Liver (tissue), 3 donors: ENCODE measurements around the gene MFAP3L.

Experiments used
- CTCF ChIP-seq: fragments of 150-350 bp; IDR thresholded peaks from 2 replicates; pipeline ENCODE4 v1.5.1; 2017; ENCODE audit warnings: improper control_type of control experiment, low read depth, low read length; ENCODE audit not compliant: missing input control
- EGR1 ChIP-seq, 2 donors: IDR thresholded peaks; 2 replicates each; pipeline ENCODE4 v1.6.1; 2016 to 2018; ENCODE audit warnings: antibody characterized with exemption in 2 of 2, low read depth in 2 of 2
- GABPA ChIP-seq, 2 donors: IDR thresholded peaks in 1 of 2; conservative IDR thresholded peaks in 1 of 2; 2 replicates each; pipeline ENCODE4 v1.6.1; 2016; ENCODE audit warnings: antibody characterized with exemption in 2 of 2, mild to moderate bottlenecking in 1 of 2, moderate library complexity in 1 of 2
- HNF4A ChIP-seq, 2 donors: conservative IDR thresholded peaks; 2 replicates each; pipeline ENCODE4 v1.6.1; 2016; ENCODE audit warnings: antibody characterized with exemption in 2 of 2, mild to moderate bottlenecking in 2 of 2
- JUND ChIP-seq, 2 donors: IDR thresholded peaks; 2 replicates each; pipeline ENCODE4 v1.6.1; 2016; ENCODE audit warnings: antibody characterized with exemption in 2 of 2
- MAX ChIP-seq: IDR thresholded peaks from 2 replicates; pipeline ENCODE4 v1.6.1; 2016; ENCODE audit warnings: antibody characterized with exemption
- NR2F2 ChIP-seq: IDR thresholded peaks from 2 replicates; pipeline ENCODE4 v1.6.1; 2016; ENCODE audit warnings: antibody characterized with exemption
- RAD21 ChIP-seq, 2 donors: IDR thresholded peaks; 2 replicates each; pipeline ENCODE4 v1.6.1; 2016; ENCODE audit warnings: antibody characterized with exemption in 2 of 2, mild to moderate bottlenecking in 2 of 2
- REST ChIP-seq: IDR thresholded peaks from 2 replicates; pipeline ENCODE4 v1.6.1; 2016; ENCODE audit warnings: antibody characterized with exemption, mild to moderate bottlenecking
- SP1 ChIP-seq: IDR thresholded peaks from 2 replicates; pipeline ENCODE4 v1.6.1; 2018; ENCODE audit warnings: antibody characterized with exemption, mild to moderate bottlenecking
- TAF1 ChIP-seq: conservative IDR thresholded peaks from 2 replicates; pipeline ENCODE4 v1.6.1; 2016; ENCODE audit warnings: antibody characterized with exemption, mild to moderate bottlenecking
- YY1 ChIP-seq: IDR thresholded peaks from 2 replicates; pipeline ENCODE4 v1.6.1; 2016; ENCODE audit warnings: antibody characterized with exemption, mild to moderate bottlenecking
- ZBTB33 ChIP-seq: IDR thresholded peaks from 2 replicates; pipeline ENCODE4 v1.6.1; 2016; ENCODE audit warnings: antibody characterized with exemption
- donor health status: healthy.
- donor health status: healthy.

GRCh38 chr4:169998981-169999380 lies 27.2 kb downstream of the MFAP3L start:
- TF ChIP-seq SP1, result no peak
- no peak for TF ChIP-seq GABPA (IDR thresholded peaks at IDR 0.05 in 1 of 2, conservative IDR thresholded peaks at IDR 0.05 in 1 of 2)
- TF ChIP-seq CTCF, result no peak
- no peak for TF ChIP-seq HNF4A (conservative IDR thresholded peaks at IDR 0.05)
- no peak for TF ChIP-seq YY1
- TF ChIP-seq RAD21 (IDR thresholded peaks at IDR 0.05), result no peak
- TF ChIP-seq NR2F2, result no peak
- no peak for TF ChIP-seq EGR1 (IDR thresholded peaks at IDR 0.05; ENCODE audit: low read depth in 2 of 2)
- no peak for TF ChIP-seq TAF1
- no peak for TF ChIP-seq MAX
- TF ChIP-seq REST, result no peak
- no peak for TF ChIP-seq ZBTB33
- TF ChIP-seq JUND (IDR thresholded peaks at IDR 0.05), result no peak
